ENCODE results near the gene PFKL.

The PFKL gene

GRCh38 chr21:44329086-44329889, 29.4 kb downstream of the PFKL start:
- DNase-seq = no peak
- TF ChIP-seq GATA1 (IDR thresholded peaks at IDR 0.05; ENCODE audit: low read depth, low read length) (no peak), POLR2A (IDR thresholded peaks at IDR 0.05; ENCODE audit: low read length) (no peak)

GRCh38 chr21:44329971-44330681, 30.3 kb downstream of the PFKL start:
- no peak for TF ChIP-seq POLR2A (IDR thresholded peaks at IDR 0.05; ENCODE audit: low read length)
- TF ChIP-seq GATA1 (IDR thresholded peaks at IDR 0.05; ENCODE audit: low read depth, low read length) = no peak
- DNase-seq = no peak

- no peak for TF ChIP-seq GATA1 (IDR thresholded peaks at IDR 0.05; ENCODE audit: low read depth, low read length)
- no peak for TF ChIP-seq POLR2A (IDR thresholded peaks at IDR 0.05; ENCODE audit: low read length)
Measured at GRCh38 chr21:44330698-44331097, 30.8 kb downstream of the PFKL start.

GRCh38 chr21:44331209-44331608, 31.4 kb downstream of the PFKL start:
- DNase-seq = no peak

More at GRCh38 chr21:44330698-44331097, 30.8 kb downstream of the PFKL start:
- DNase-seq = no peak

GRCh38 chr21:44331650-44332307, 31.9 kb downstream of the PFKL start:
- no peak for DNase-seq
- TF ChIP-seq GATA1 (IDR thresholded peaks at IDR 0.05; ENCODE audit: low read depth, low read length) (no peak), POLR2A (IDR thresholded peaks at IDR 0.05; ENCODE audit: low read length) (no peak)

More at GRCh38 chr21:44331209-44331608, 31.4 kb downstream of the PFKL start:
- TF ChIP-seq GATA1 (IDR thresholded peaks at IDR 0.05; ENCODE audit: low read depth, low read length) = no peak
- TF ChIP-seq POLR2A (IDR thresholded peaks at IDR 0.05; ENCODE audit: low read length) = no peak

GRCh38 chr21:44332383-44332782, 32.5 kb downstream of the PFKL start:
- DNase-seq = no peak
- no peak for TF ChIP-seq POLR2A (IDR thresholded peaks at IDR 0.05; ENCODE audit: low read length)
- TF ChIP-seq GATA1 (IDR thresholded peaks at IDR 0.05; ENCODE audit: low read depth, low read length) = no peak

- DNase-seq = no peak
- TF ChIP-seq GATA1 (IDR thresholded peaks at IDR 0.05; ENCODE audit: low read depth, low read length) (no peak), POLR2A (IDR thresholded peaks at IDR 0.05; ENCODE audit: low read length) (no peak)
Measured at GRCh38 chr21:44332965-44333364, 33.1 kb downstream of the PFKL start.

GRCh38 chr21:44333509-44334328, 33.9 kb downstream of the PFKL start:
- no peak for TF ChIP-seq GATA1 (IDR thresholded peaks at IDR 0.05; ENCODE audit: low read depth, low read length)
- TF ChIP-seq POLR2A (IDR thresholded peaks at IDR 0.05; ENCODE audit: low read length) = no peak
- DNase-seq = no peak

- TF ChIP-seq POLR2A (IDR thresholded peaks at IDR 0.05; ENCODE audit: low read length) = no peak
- no peak for TF ChIP-seq GATA1 (IDR thresholded peaks at IDR 0.05; ENCODE audit: low read depth, low read length)
- no peak for DNase-seq
Measured at GRCh38 chr21:44334329-44335030, 34.6 kb downstream of the PFKL start.

GRCh38 chr21:44335266-44336059, 35.6 kb downstream of the PFKL start:
- no peak for DNase-seq
- TF ChIP-seq POLR2A (IDR thresholded peaks at IDR 0.05; ENCODE audit: low read length) (no peak), GATA1 (IDR thresholded peaks at IDR 0.05; ENCODE audit: low read depth, low read length) (no peak)

- TF ChIP-seq GATA1 (IDR thresholded peaks at IDR 0.05; ENCODE audit: low read depth, low read length) (no peak), POLR2A (IDR thresholded peaks at IDR 0.05; ENCODE audit: low read length) (no peak)
- DNase-seq = peak in 1 of 2 experiments; percentile 37
Measured at GRCh38 chr21:44337449-44337848, 37.6 kb downstream of the PFKL start.

Data from erythroblast (primary cell).